HG03066 (cell line): ENCODE data around the gene COPS8.
A peak's percentile ranks its signal among the peaks of the same experiment; 100 is the strongest.

Source experiments
- ATAC-seq: cut with Tn5 transposase; IDR thresholded peaks from one replicate; pipeline ENCODE4 v1.9.1; 2021; ENCODE audit warnings: low read depth; ENCODE audit not compliant: unreplicated experiment

COPS8 gene

DNA sequence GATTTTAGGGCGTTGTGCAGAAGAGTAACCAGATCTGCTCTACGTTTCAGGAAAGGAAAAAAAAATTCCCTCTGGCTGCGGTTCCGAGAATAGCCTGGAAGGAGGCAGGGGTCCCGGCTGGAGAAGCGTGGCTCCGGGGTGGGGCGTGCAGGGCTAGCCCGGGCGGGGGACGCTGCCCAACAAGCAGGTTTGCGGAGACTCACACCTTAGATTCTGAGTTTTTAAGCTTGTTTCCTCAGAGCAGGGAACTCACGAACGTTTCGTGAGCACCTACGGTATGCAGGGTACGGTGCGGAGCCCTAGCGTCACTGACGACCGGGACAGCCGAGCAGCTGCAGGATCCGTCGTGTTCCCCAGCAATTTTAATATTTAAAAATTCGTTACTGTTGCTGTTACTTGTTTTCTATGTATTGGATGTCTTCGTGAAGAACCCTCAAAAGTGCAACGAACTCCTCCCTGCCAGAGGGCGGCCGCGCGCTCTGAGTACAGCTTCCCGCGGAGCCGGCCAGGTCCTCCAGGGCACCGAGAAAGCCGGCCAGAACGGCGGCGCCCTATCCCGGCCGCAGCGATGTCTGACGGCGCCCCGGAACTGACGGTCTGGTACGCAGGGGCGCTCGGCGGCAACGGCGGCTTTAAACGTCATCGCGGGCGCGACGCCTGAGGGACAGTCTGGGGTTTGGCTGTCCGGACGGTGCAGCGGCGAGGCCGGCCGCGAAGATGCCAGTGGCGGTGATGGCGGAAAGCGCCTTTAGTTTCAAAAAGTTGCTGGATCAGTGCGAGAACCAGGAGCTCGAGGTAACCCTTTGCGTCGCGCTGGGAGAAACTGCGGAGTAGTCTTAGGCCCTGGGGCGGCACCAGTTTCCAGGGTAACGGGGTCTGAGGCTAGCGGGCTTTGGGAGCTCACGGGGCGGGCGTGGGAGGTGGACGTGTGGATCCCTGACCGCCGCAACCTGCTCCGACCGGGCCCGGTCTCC is at the start of gene COPS8:
Gene COPS8 (plus strand): TSS at position 642 of the 974 bp plus-strand sequence. CDS start 76 bp downstream, at position 718.
- peak; percentile 98 for ATAC-seq

- no peak for ATAC-seq
Measured at GRCh38 chr2:237039301-237040031, 46.2 kb upstream of the COPS8 start.

- no peak for ATAC-seq
Measured at GRCh38 chr2:237041231-237041630, 44.5 kb upstream of the COPS8 start.

- no peak for ATAC-seq
Measured at GRCh38 chr2:237042101-237042500, 43.6 kb upstream of the COPS8 start.

DNA sequence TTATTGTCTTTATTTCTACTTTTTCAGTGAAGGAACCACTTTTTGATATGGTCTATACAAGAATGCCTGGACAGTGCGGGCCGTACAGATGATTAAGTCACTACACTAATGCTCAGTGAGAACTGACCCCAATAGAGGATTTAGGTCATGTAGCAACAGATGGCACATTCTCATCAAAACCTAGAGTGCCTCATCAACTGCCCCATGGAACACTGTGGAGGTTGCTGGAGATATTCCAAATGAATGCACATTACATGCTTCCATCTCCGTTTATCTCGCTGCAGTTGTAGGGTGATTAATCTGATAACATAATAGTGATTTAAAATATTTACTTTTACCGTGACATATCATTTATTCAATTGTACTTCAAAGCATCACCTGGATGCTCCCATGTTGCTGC is 41.8 kb upstream of the COPS8 start:
- ATAC-seq = no peak

GRCh38 chr2:237044281-237044680 is 41.4 kb upstream of the COPS8 start:
- no peak for ATAC-seq

GRCh38 chr2:237045449-237045848 is 40.2 kb upstream of the COPS8 start:
- no peak for ATAC-seq

- ATAC-seq = no peak
Measured at GRCh38 chr2:237048595-237048994, 37.1 kb upstream of the COPS8 start.

DNA sequence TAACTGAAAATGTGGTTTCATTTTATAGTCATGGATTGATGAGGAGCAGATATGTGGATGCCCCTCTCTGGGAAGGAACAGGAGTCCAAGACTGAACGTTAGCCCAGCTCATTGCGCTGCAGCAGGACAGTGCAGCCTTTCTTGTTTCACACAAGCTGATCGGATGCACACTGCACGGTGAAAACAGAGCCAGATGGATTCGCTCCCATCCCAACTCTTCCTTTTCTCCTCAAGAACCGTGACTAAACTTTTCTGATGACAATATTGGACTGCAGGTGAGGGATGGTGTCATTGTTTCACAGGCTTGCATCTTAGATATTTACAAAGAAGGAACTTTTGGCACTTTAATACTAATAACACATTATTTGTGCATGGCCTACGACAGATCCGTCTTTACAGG is 33.8 kb upstream of the COPS8 start:
- ATAC-seq = no peak

- no peak for ATAC-seq
Measured at GRCh38 chr2:237053066-237053465, 32.6 kb upstream of the COPS8 start.

DNA sequence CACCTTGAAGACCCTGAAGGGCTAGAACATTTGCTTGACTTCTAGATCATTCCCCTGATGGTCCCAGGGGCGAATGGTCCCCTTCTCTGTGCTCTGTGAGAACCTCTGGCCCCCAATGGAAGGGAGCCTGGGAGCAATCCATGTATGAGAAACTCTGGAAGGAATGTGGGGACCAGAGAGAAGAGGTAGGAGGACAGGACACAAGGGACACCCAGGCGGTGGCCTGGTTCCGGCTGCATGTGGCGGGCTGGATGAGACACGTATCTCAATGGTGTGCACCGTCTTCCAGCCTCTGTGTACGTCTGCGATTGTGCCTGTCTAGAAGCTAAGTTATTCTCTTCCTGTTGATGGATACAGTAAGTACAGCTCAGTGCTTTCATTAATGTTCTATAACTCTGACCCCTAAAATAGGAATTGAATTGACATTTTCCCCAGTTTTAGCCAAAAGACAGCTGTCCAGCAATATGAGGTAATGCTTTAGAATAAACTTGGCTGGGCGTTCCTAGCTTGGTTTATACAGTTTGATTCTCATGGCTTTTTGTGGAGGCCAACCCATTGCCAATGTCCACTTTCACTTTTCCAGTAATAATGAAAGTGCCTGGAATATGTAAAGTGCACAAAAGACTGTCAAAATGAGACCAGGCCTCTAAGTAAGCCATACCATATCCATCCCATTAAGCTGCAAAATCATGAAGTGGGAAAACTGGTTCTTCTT is 30.1 kb upstream of the COPS8 start:
- no peak for ATAC-seq

GRCh38 chr2:237056287-237056875 is 29.3 kb upstream of the COPS8 start:
- no peak for ATAC-seq

DNA sequence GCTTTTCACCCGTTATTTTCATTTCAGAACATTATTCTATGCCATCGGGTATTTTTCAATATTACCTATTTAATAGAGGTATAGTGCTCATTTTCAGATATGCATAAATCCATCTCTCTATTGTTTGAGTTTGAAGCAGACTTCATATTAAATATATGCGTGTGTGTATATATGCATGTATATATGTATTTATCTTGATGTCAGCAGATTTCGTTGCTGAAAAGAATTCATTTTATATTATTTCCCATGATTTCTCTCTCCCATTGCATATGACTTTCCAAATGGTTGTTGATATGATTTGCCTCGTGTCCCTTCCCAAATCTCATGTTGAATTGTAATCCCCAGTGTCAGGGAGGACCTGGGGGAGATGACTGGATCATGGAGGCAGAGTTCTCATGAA is 28.6 kb upstream of the COPS8 start:
- ATAC-seq = no peak

- ATAC-seq = peak; percentile 75
Measured at GRCh38 chr2:237057893-237058300, 27.8 kb upstream of the COPS8 start.

- no peak for ATAC-seq
Measured at GRCh38 chr2:237058423-237058822, 27.3 kb upstream of the COPS8 start.

GRCh38 chr2:237059155-237059875 is 26.4 kb upstream of the COPS8 start:
- peak; percentile 73 for ATAC-seq

DNA sequence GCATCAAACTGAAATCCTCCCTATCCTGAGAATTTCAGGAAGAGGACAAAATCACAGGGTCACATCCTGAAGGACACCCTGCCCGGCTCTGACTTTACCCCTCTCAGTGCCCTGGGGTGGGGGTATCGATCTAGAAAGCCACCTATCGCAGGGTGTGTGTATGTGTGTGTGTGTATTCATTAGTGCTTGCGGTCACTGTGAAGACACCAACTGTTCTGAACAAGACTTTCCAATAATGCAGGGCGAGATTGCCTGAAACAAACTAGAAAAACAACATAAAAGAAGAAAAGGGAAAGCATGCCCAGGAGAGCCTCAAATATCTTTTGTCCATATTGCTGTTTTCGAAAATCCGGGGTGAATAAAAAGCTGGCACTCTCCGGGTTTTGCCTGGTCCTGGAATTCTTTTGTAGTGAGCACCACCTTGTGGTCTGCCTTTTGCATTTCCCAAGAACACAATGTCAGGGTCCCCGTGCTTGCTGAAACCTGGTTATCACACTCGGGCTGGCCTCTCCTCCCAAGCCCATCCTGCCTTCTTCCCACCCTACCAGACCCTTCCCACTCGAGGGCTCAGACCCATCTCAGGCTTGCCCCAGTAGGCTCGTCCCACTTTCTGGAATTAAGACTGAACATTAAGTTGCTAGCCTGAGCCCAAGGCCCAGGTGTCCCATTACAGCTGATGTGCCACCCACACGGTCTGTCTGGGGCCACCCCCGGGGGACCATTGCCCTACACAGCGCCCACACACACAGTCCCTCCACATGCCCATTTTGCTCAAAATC is 25.0 kb upstream of the COPS8 start:
- ATAC-seq = no peak

- ATAC-seq = no peak
Measured at GRCh38 chr2:237061356-237061755, 24.3 kb upstream of the COPS8 start.

DNA sequence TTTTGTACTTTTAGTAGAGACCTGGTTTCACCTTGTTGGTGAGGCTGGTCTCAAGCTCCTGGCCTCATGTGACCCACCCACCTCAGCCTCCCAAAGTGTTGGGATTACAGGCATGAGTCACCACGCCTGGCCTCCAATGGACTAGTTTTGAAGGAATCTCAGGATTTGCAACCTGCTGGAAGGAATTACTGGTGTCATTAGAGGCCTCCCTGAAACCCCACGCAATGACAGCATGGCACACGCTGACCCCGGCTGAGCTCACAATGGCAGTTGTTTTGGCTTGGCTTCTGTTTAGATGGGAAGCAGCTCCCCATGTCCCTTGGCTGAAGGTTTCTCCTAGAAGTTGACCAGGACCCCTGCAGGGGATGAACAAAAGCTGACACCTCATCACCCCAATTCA is 23.1 kb upstream of the COPS8 start:
- ATAC-seq = no peak
